Lower leg skin (tissue), 3 donors: ENCODE measurements around the gene YBX3.

Experiments used
- CTCF ChIP-seq, 3 donors: fragments of 450-650 bp; IDR thresholded peaks; one replicate each; pipeline ENCODE4 v1.5.1; 2016; ENCODE audit warnings: antibody characterized with exemption in 3 of 3, mild to moderate bottlenecking in 3 of 3, moderate library complexity in 2 of 3
- POLR2A ChIP-seq, 2 donors: fragments of 450-650 bp; IDR thresholded peaks; one replicate each; pipeline ENCODE4 v1.6.1; 2016 to 2017; ENCODE audit warnings: antibody characterized with exemption in 2 of 2, mild to moderate bottlenecking in 1 of 2, moderate library complexity in 1 of 2

GRCh38 chr12:10717410-10717809 lies 5.7 kb downstream of the YBX3 start:
- no peak for TF ChIP-seq CTCF (IDR thresholded peaks at IDR 0.05)
- TF ChIP-seq POLR2A (IDR thresholded peaks at IDR 0.05): no peak
